22Rv1 (cell line): ENCODE data around the gene TGIF1.

Experiments
- CTCF ChIP-seq: fragments of 450-650 bp; IDR thresholded peaks from 2 replicates; pipeline ENCODE4 v1.5.1; 2017; ENCODE audit warnings: mild to moderate bottlenecking
- ZFX ChIP-seq: fragments of 450-650 bp; IDR thresholded peaks from 2 replicates; pipeline ENCODE4 v1.6.1; 2017; ENCODE audit warnings: antibody characterized with exemption, borderline replicate concordance

- TF ChIP-seq CTCF (no peak), ZFX (no peak)
These were observed 45.9 kb downstream of the TGIF1 start for GRCh38 chr18:3495691-3496430.
